ENCODE measurements around the gene AEBP1.

Gene AEBP1

DNA sequence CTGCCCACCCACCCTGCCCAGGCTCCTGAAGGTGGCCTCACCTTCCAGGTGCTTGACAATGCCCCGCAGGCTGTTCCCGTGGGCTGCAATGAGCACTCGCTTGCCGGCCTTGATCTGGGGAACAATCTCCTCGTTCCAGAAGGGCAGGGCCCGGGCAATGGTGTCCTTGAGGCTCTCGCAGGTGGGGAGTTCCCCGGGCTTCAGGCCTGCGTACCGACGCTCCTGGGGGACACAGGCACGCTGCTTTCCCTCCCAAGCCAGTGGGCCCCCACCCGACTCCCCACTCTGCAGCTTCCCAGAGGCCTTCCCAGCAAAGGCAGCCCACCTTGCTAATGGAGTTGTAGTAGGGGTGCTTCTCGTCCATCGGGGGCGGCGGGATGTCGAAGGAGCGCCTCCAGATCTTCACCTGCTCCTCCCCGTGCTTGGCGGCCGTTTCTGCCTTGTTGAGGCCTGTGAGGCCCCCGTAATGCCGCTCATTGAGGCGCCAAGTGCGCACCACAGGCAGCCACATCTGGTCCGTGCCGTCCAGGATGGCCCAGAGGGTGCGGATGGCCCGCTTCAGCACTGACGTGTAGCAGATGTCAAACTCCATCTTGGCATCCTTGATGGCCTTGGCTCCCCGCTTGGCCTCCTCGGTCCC, 39.2 kb upstream of the AEBP1 start:
- Histone ChIP-seq H2AK5ac (ENCODE audit: low read depth, low read length) (peak overlapping the region; percentile 99), H3K9ac (ENCODE audit: low read depth, low read length, poor library complexity) (peak overlapping the region; percentile 75), H3K4me3 (ENCODE audit: low read length in 2 of 2) (peak overlapping the region in 1 of 2 donors; percentile 61), H3K36me3 (replicated peaks in 1 of 2; ENCODE audit: control insufficient read depth in 2 of 2, insufficient read depth in 2 of 2, low read length in 2 of 2) (peaks cover 15 to 29% of the 10 kb centered on the region in 2 donors), H3K4ac (ENCODE audit: low read length) (peak overlapping the region; percentile 86), H3K23ac (ENCODE audit: low read depth, low read length, poor library complexity) (peak overlapping the region; percentile 89), H3K79me1 (ENCODE audit: low read depth, low read length) (peaks cover 4% of the 10 kb centered on the region), H3K9me3 (replicated peaks in 1 of 2; ENCODE audit: control insufficient read depth in 2 of 2, insufficient read depth in 1 of 2, low read depth in 1 of 2, low read length in 2 of 2) (no peaks in the 10 kb centered on the region), H3K14ac (ENCODE audit: low read length) (no peak overlapping the region), H2BK12ac (ENCODE audit: low read length) (peak overlapping the region; percentile 67), H4K91ac (ENCODE audit: low read depth, low read length, poor library complexity) (no peak overlapping the region), H2BK15ac (ENCODE audit: low read length) (peak overlapping the region; percentile 25), H3K18ac (ENCODE audit: low read length) (peak overlapping the region; percentile 80), H4K8ac (ENCODE audit: low read depth, low read length) (no peak overlapping the region), H3K4me2 (ENCODE audit: insufficient read depth, low read length, poor library complexity, severe bottlenecking) (peak overlapping the region; percentile 47), H3K4me1 (ENCODE audit: control insufficient read depth in 2 of 2, insufficient read depth in 1 of 2, low read depth in 1 of 2, low read length in 2 of 2) (peaks cover 19 to 24% of the 10 kb centered on the region in 2 donors), H3K27ac (replicated peaks; ENCODE audit: low read length) (peak overlapping the region; percentile 14), H2BK120ac (ENCODE audit: low read depth, low read length) (peak overlapping the region; percentile 56), H2AFZ (ENCODE audit: low read length) (peak overlapping the region; percentile 84), H3K27me3 (ENCODE audit: control insufficient read depth in 3 of 3, insufficient read depth in 3 of 3, low read depth in 1 of 3, low read length in 3 of 3) (no peaks in the 10 kb centered on the region), H2BK5ac (ENCODE audit: low read length) (peak overlapping the region; percentile 97)
- DNase-seq (ENCODE audit: low spot score) = no peak
- no CpG with 5 or more reads among the region's 33 CpGs for WGBS, 2 donors (ENCODE audit: extremely low coverage in 2 of 2, insufficient read length in 2 of 2, insufficient replicate concordance in 1 of 2)

DNA sequence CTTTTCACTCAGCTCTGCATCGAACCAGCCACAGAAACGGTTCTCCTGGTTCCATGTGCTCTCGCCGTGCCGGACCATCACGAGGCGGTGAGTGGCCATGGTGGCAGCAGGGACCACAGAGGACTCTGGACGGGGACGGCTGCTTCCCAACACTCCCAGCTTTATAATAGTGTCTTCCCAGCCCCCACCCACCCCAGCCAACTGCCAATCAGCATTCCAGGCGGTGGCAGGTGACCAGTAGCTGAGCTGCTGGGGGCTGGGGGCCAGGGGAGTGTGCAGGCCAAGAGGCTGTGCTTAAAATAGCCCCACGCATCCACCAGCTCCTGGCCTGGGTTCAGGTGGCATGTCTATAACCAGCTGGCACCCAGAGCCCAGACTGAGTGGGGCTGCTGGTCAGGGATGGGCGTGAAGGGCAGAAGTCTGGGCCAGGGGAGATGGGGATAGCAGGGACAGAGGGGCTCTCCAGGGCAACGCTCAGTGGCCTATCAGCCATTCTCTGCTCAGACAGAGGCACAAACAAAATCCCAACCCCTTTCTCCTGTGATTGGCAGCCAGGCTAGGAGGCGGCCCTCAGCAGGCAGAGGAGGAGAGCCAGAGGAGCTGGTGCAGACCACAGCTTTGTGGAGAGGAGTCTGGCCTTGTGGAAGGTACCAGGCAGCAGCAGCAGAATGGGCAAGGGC, 38.6 kb upstream of the AEBP1 start, which contains the start of gene PGAM2:
PGAM2 (minus strand) TSS at position 137 of the 680 bp plus-strand sequence; CDS start at position 99, 38 bp downstream.
- Histone ChIP-seq H3K79me1 (ENCODE audit: low read depth, low read length) (peaks cover 4% of the 10 kb centered on the region), H3K23ac (ENCODE audit: low read depth, low read length, poor library complexity) (peak within 1 kb of the TSS; percentile 89), H2BK15ac (ENCODE audit: low read length) (peak within 1 kb of the TSS; percentile 25), H2BK5ac (ENCODE audit: low read length) (peak within 1 kb of the TSS; percentile 97), H3K9ac (ENCODE audit: low read depth, low read length, poor library complexity) (peak within 1 kb of the TSS; percentile 75), H3K36me3 (replicated peaks in 1 of 2; ENCODE audit: control insufficient read depth in 2 of 2, insufficient read depth in 2 of 2, low read length in 2 of 2) (peaks cover 9 to 23% of the 10 kb centered on the region in 2 donors), H3K14ac (ENCODE audit: low read length) (peak within 1 kb of the TSS; percentile 9), H4K91ac (ENCODE audit: low read depth, low read length, poor library complexity) (no peak within 1 kb of the TSS), H2BK120ac (ENCODE audit: low read depth, low read length) (peak within 1 kb of the TSS; percentile 56), H3K4me1 (ENCODE audit: control insufficient read depth in 2 of 2, insufficient read depth in 1 of 2, low read depth in 1 of 2, low read length in 2 of 2) (peaks cover 19 to 24% of the 10 kb centered on the region in 2 donors), H3K4me2 (ENCODE audit: insufficient read depth, low read length, poor library complexity, severe bottlenecking) (peak within 1 kb of the TSS; percentile 47), H4K8ac (ENCODE audit: low read depth, low read length) (no peak within 1 kb of the TSS), H3K18ac (ENCODE audit: low read length) (peak within 1 kb of the TSS; percentile 92), H3K4ac (ENCODE audit: low read length) (peak within 1 kb of the TSS; percentile 86), H2AK5ac (ENCODE audit: low read depth, low read length) (peak within 1 kb of the TSS; percentile 99), H3K27ac (replicated peaks; ENCODE audit: low read length) (peak within 1 kb of the TSS; percentile 77), H3K9me3 (replicated peaks in 1 of 2; ENCODE audit: control insufficient read depth in 2 of 2, insufficient read depth in 1 of 2, low read depth in 1 of 2, low read length in 2 of 2) (no peaks in the 10 kb centered on the region), H3K27me3 (ENCODE audit: control insufficient read depth in 3 of 3, insufficient read depth in 3 of 3, low read depth in 1 of 3, low read length in 3 of 3) (no peaks in the 10 kb centered on the region), H2AFZ (ENCODE audit: low read length) (peak within 1 kb of the TSS; percentile 84), H2BK12ac (ENCODE audit: low read length) (peak within 1 kb of the TSS; percentile 67), H3K4me3 (ENCODE audit: low read length in 2 of 2) (peak within 1 kb of the TSS in 1 of 2 donors; percentile 61)
- DNase-seq (ENCODE audit: low spot score) = peak; percentile 69
- no CpG with 5 or more reads among the region's 14 CpGs for WGBS, 2 donors (ENCODE audit: extremely low coverage in 2 of 2, insufficient read length in 2 of 2, insufficient replicate concordance in 1 of 2)

DNA sequence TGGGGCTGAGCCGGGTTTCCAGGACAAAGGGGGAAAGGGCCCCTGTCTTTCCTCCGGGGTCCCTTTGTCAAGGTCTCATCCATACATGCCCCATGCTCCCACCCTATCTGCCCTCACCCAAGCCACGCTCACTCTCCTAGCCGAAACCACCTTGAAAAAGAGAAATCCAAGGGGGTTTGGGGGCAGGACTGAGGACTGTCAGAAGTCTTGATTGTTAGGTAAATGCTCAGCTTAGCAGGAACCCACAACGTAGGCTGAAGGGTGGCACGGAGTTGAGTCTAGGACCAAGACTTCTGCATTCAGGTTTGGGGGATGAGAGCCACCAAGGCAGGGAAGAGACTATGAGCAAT, 38.1 kb upstream of the AEBP1 start:
- Histone ChIP-seq H2AFZ (ENCODE audit: low read length) (peak overlapping the region; percentile 84), H3K4me1 (ENCODE audit: control insufficient read depth in 2 of 2, insufficient read depth in 1 of 2, low read depth in 1 of 2, low read length in 2 of 2) (peaks cover 19 to 24% of the 10 kb centered on the region in 2 donors), H3K9ac (ENCODE audit: low read depth, low read length, poor library complexity) (no peak overlapping the region), H3K4ac (ENCODE audit: low read length) (no peak overlapping the region), H2AK5ac (ENCODE audit: low read depth, low read length) (no peak overlapping the region), H2BK5ac (ENCODE audit: low read length) (peak overlapping the region; percentile 97), H4K91ac (ENCODE audit: low read depth, low read length, poor library complexity) (no peak overlapping the region), H4K8ac (ENCODE audit: low read depth, low read length) (no peak overlapping the region), H3K27ac (replicated peaks; ENCODE audit: low read length) (peak overlapping the region; percentile 67), H3K36me3 (replicated peaks in 1 of 2; ENCODE audit: control insufficient read depth in 2 of 2, insufficient read depth in 2 of 2, low read length in 2 of 2) (peaks cover 6 to 18% of the 10 kb centered on the region in 2 donors), H3K23ac (ENCODE audit: low read depth, low read length, poor library complexity) (no peak overlapping the region), H3K9me3 (replicated peaks in 1 of 2; ENCODE audit: control insufficient read depth in 2 of 2, insufficient read depth in 1 of 2, low read depth in 1 of 2, low read length in 2 of 2) (no peaks in the 10 kb centered on the region), H3K18ac (ENCODE audit: low read length) (peak overlapping the region; percentile 55), H3K4me2 (ENCODE audit: insufficient read depth, low read length, poor library complexity, severe bottlenecking) (peak overlapping the region; percentile 41), H2BK120ac (ENCODE audit: low read depth, low read length) (no peak overlapping the region), H3K14ac (ENCODE audit: low read length) (no peak overlapping the region), H2BK15ac (ENCODE audit: low read length) (peak overlapping the region; percentile 0), H3K79me1 (ENCODE audit: low read depth, low read length) (peaks cover 4% of the 10 kb centered on the region), H3K27me3 (ENCODE audit: control insufficient read depth in 3 of 3, insufficient read depth in 3 of 3, low read depth in 1 of 3, low read length in 3 of 3) (no peaks in the 10 kb centered on the region), H2BK12ac (ENCODE audit: low read length) (no peak overlapping the region), H3K4me3 (ENCODE audit: low read length in 2 of 2) (no peak overlapping the region)
- no peak for DNase-seq (ENCODE audit: low spot score)
- WGBS, 2 donors (ENCODE audit: extremely low coverage in 2 of 2, insufficient read length in 2 of 2, insufficient replicate concordance in 1 of 2) = no CpG with 5 or more reads among the region's 6 CpGs

DNA sequence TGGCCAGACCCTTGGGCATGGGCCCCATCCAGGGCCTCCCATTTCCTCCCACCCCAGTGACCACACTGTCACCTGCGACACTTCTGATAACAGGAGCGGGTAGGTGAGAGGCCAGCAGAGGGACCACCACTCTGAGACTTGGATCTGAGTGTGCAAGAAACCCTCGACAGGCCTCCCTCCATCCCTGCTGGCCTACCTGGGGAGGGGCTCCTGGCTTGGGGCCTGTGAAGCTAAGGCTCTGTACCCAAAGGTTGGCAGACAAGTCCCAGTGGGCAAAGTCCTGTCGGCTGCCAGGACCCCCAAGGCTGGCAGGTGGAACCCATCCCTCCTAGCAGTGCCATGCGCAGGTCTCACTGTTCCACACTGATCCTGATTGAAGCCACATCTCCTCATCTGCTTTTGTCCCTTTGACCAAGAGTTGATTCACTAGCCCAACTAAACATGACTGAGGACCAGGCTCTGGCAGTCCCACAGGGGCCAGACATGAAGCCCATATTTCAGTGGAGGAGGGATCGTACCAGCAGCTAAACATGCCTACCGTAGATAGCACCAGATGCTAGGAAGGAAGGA, 37.6 kb upstream of the AEBP1 start:
- Histone ChIP-seq H3K27ac (replicated peaks; ENCODE audit: low read length) (no peak overlapping the region), H3K9me3 (replicated peaks in 1 of 2; ENCODE audit: control insufficient read depth in 2 of 2, insufficient read depth in 1 of 2, low read depth in 1 of 2, low read length in 2 of 2) (no peaks in the 10 kb centered on the region), H3K23ac (ENCODE audit: low read depth, low read length, poor library complexity) (no peak overlapping the region), H3K27me3 (ENCODE audit: control insufficient read depth in 3 of 3, insufficient read depth in 3 of 3, low read depth in 1 of 3, low read length in 3 of 3) (no peaks in the 10 kb centered on the region), H2BK12ac (ENCODE audit: low read length) (no peak overlapping the region), H4K8ac (ENCODE audit: low read depth, low read length) (no peak overlapping the region), H3K9ac (ENCODE audit: low read depth, low read length, poor library complexity) (no peak overlapping the region), H3K14ac (ENCODE audit: low read length) (no peak overlapping the region), H2BK120ac (ENCODE audit: low read depth, low read length) (no peak overlapping the region), H2AK5ac (ENCODE audit: low read depth, low read length) (peak overlapping the region; percentile 33), H2BK5ac (ENCODE audit: low read length) (no peak overlapping the region), H4K91ac (ENCODE audit: low read depth, low read length, poor library complexity) (no peak overlapping the region), H3K4me1 (ENCODE audit: control insufficient read depth in 2 of 2, insufficient read depth in 1 of 2, low read depth in 1 of 2, low read length in 2 of 2) (peaks cover 19 to 24% of the 10 kb centered on the region in 2 donors), H3K18ac (ENCODE audit: low read length) (peak overlapping the region; percentile 42), H2AFZ (ENCODE audit: low read length) (no peak overlapping the region), H3K79me1 (ENCODE audit: low read depth, low read length) (peaks cover 4% of the 10 kb centered on the region), H3K4ac (ENCODE audit: low read length) (no peak overlapping the region), H3K4me3 (ENCODE audit: low read length in 2 of 2) (no peak overlapping the region), H3K36me3 (replicated peaks in 1 of 2; ENCODE audit: control insufficient read depth in 2 of 2, insufficient read depth in 2 of 2, low read length in 2 of 2) (peaks cover 6 to 13% of the 10 kb centered on the region in 2 donors), H2BK15ac (ENCODE audit: low read length) (peak overlapping the region; percentile 0), H3K4me2 (ENCODE audit: insufficient read depth, low read length, poor library complexity, severe bottlenecking) (no peak overlapping the region)
- no peak for DNase-seq (ENCODE audit: low spot score)
- no CpG with 5 or more reads among the region's 7 CpGs for WGBS, 2 donors (ENCODE audit: extremely low coverage in 2 of 2, insufficient read length in 2 of 2, insufficient replicate concordance in 1 of 2)
